ENCODE data around the gene KRTAP10-4.

KRTAP10-4 gene

DNA sequence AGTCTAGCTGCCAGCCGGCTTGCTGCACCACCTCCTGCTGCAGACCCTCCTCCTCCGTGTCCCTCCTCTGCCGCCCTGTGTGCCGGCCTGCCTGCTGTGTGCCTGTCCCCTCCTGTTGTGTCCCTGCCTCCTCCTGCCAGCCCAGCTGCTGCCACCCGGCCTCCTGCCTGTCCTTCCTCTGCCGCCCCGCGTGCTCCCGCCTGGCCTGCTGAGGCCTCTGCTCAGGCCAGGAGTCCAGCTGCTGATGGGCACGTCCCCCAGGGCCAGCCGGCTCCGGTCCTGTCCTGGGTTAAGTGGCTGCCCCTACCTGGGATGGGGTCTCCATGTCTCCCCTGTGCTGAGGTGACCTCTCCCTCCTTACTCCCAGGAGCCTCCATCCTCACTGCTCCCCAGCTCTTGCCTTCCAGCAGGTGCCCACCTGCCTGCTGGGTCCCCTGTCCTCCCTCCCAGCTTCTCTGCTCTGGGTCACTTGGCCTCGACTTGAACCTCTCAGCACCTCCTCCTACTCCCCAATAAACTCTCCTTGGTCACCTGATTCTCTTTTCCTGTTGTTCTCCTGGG is 39.2 kb downstream of the KRTAP10-4 start:
- Histone ChIP-seq H3K4me1 (ENCODE audit: control insufficient read depth, insufficient read depth, low read length) (no peaks in the 10 kb centered on the region; the same call in 1 of the 2 replicates), H3K4me3 (ENCODE audit: low read length) (no peak overlapping the region), H3K27me3 (ENCODE audit: control insufficient read depth, insufficient read depth, low read length) (no peaks in the 10 kb centered on the region), H3K9me3 (ENCODE audit: control insufficient read depth, insufficient read depth, low read length) (no peaks in the 10 kb centered on the region), H3K27ac (ENCODE audit: low read length) (no peak overlapping the region), H3K36me3 (ENCODE audit: control insufficient read depth, insufficient read depth, low read length) (no peaks in the 10 kb centered on the region)
- WGBS (ENCODE audit: insufficient coverage, insufficient read length): no CpG with 5 or more reads among the region's 13 CpGs
- no peak for DNase-seq (ENCODE audit: low read depth, low spot score)

DNA sequence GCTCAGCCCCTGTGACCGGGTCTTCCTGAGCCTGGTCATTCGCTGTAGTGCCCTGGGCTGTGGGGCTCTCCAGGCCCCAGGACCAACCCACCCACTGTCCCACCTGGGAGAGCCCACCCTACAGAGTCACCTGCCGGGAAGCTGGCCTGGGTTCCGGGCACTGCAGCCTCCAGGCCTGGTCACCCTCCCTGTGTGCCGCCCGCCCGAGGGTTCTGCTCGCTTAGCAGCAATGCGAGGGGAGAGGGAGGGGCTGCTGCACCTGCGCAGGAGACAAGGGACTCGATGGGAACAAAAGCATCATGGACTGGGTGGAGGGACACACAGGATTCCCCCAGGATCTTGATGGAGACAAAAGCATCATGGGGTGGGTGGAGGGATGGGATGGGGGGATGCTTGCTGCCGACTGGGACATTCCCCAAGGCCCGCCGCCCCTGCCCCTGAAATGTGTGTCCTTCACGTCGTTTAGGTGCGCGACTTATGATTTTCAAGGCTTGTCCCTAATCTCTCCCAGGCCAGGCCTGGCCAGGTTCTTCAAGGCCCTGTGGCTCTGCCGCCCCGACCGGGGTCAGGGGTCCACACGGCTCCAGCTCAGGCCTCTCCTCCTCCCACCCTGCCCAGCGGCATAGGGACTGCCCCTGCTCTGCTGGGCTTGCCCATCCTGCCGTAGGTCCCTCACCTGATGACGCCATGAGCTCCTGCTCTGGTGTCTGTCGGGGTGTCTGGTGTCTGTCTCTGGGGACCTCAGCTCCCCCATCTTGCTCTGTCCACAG is 40.0 kb downstream of the KRTAP10-4 start:
- no peaks in the 10 kb centered on the region; the same call in 1 of the 2 replicates for H3K4me1 ChIP-seq (ENCODE audit: control insufficient read depth, insufficient read depth, low read length)
- H3K4me3 ChIP-seq (ENCODE audit: low read length): no peak overlapping the region
- H3K9me3 ChIP-seq (ENCODE audit: control insufficient read depth, insufficient read depth, low read length): no peaks in the 10 kb centered on the region
- no CpG with 5 or more reads among the region's 26 CpGs for WGBS (ENCODE audit: insufficient coverage, insufficient read length)
- no peak for DNase-seq (ENCODE audit: low read depth, low spot score)
- no peaks in the 10 kb centered on the region for H3K36me3 ChIP-seq (ENCODE audit: control insufficient read depth, insufficient read depth, low read length)
- no peak overlapping the region for H3K27ac ChIP-seq (ENCODE audit: low read length)
- H3K27me3 ChIP-seq (ENCODE audit: control insufficient read depth, insufficient read depth, low read length): no peaks in the 10 kb centered on the region

DNA sequence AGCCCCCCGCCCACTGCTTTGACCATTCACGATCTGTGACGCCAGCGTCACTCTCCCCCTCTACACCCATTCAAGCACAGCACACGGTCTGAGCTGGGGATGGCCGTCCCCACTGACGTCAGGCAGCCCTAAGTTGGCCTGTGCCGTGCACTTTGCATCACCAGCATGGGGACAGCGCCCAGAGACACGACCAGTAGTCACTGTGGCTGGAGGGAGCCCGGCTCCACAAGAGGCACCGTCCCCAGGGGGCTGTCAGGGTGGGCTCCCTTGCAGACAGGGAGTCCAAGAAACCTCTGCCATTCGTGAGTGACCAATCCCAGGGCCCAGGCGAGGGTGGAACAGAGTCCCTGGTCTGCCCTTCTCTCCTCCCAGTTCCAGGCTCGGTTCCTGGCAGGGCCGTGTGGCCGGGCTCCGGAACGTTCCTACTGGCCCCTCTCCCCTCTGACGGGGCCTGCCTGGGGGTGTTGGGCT is 40.7 kb downstream of the KRTAP10-4 start:
- no CpG with 5 or more reads among the region's 20 CpGs for WGBS (ENCODE audit: insufficient coverage, insufficient read length)
- H3K27me3 ChIP-seq (ENCODE audit: control insufficient read depth, insufficient read depth, low read length): no peaks in the 10 kb centered on the region
- no peak overlapping the region for H3K4me3 ChIP-seq (ENCODE audit: low read length)
- H3K9me3 ChIP-seq (ENCODE audit: control insufficient read depth, insufficient read depth, low read length): no peaks in the 10 kb centered on the region
- no peaks in the 10 kb centered on the region for H3K36me3 ChIP-seq (ENCODE audit: control insufficient read depth, insufficient read depth, low read length)
- no peaks in the 10 kb centered on the region; the same call in 1 of the 2 replicates for H3K4me1 ChIP-seq (ENCODE audit: control insufficient read depth, insufficient read depth, low read length)
- no peak for DNase-seq (ENCODE audit: low read depth, low spot score)
- no peak overlapping the region for H3K27ac ChIP-seq (ENCODE audit: low read length)

DNA sequence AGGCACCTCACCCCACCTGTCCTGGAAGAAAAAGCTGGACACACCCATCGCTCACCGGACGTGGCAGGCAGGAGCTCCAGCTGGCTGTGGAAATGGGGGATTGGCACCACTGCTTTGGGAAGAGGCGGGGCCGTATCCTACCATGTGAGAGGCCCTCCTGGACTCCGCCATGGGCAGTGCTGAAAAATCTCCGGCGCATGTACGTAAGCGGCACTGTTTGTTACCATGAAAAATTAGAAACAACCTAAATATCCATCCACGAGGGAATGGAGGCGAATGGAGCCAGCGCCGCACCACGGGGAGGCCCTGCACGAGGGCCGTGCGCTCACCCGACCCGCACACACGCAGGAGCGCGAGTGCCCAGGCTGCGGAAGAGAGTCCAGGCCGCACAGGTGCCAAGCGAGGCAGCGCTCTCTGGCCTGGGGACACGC is 41.4 kb downstream of the KRTAP10-4 start:
- Histone ChIP-seq H3K4me1 (ENCODE audit: control insufficient read depth, insufficient read depth, low read length) (no peaks in the 10 kb centered on the region; the same call in 1 of the 2 replicates), H3K27me3 (ENCODE audit: control insufficient read depth, insufficient read depth, low read length) (no peaks in the 10 kb centered on the region), H3K27ac (ENCODE audit: low read length) (no peak overlapping the region), H3K9me3 (ENCODE audit: control insufficient read depth, insufficient read depth, low read length) (no peaks in the 10 kb centered on the region), H3K36me3 (ENCODE audit: control insufficient read depth, insufficient read depth, low read length) (no peaks in the 10 kb centered on the region), H3K4me3 (ENCODE audit: low read length) (no peak overlapping the region)
- DNase-seq (ENCODE audit: low read depth, low spot score): no peak
- WGBS (ENCODE audit: insufficient coverage, insufficient read length): no CpG with 5 or more reads among the region's 28 CpGs

DNA sequence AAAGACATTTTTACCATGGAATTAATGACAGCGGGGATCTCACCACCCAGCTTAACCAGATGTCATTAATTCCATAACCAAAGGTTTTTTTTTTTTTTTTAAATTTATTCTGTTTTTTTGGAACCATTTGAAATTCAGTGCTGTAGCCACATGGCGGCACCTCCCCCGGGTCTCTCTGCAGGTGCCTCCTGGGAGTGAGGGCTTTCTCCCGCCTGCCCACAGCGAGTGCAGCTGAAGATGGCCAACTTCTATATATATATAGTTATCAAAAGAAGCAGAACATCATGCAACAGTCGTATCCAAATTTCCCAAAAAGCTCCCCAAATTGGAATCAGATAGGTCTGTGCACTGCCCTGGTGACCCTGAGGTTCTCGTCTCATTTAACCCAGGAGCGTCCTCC is 41.9 kb downstream of the KRTAP10-4 start:
- H3K36me3 ChIP-seq (ENCODE audit: control insufficient read depth, insufficient read depth, low read length): no peaks in the 10 kb centered on the region
- no peak overlapping the region for H3K4me3 ChIP-seq (ENCODE audit: low read length)
- H3K27ac ChIP-seq (ENCODE audit: low read length): no peak overlapping the region
- no peaks in the 10 kb centered on the region for H3K27me3 ChIP-seq (ENCODE audit: control insufficient read depth, insufficient read depth, low read length)
- no peaks in the 10 kb centered on the region; the same call in 1 of the 2 replicates for H3K4me1 ChIP-seq (ENCODE audit: control insufficient read depth, insufficient read depth, low read length)
- H3K9me3 ChIP-seq (ENCODE audit: control insufficient read depth, insufficient read depth, low read length): no peaks in the 10 kb centered on the region
- no peak for DNase-seq (ENCODE audit: low read depth, low spot score)
- WGBS (ENCODE audit: insufficient coverage, insufficient read length): no CpG with 5 or more reads among the region's 8 CpGs

DNA sequence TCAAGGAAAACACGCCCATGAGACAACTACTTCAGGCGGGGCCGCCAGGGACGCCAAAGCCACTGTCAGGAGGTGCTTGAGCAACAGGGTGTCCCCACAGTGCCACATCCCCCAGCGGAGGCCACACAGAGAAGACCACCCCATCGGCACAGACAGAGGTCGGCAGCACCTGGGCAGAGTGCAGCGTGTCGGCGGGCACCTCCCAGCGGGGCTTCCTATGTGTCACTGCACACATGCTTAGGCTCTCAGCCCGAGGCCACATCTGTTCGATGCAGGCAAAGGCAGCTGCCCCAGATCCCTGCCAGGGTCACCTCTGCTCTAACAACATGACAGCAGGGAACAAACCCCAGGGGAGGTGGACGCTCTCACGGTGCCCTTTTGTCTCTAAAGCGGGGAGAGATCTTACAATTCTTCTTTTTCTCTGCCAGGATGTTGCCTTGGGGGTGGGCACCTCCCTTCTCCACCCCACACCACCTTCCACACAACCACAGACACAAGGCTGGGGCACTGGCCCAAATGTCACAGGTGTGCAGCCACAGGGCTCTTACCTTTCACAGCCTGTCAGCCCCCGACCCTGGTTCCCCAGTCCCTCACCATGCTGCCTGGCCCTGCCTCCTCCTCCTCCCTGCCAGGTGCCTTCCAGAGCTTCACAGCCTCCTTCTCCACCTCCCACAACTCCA is 42.5 kb downstream of the KRTAP10-4 start:
- H3K9me3 ChIP-seq (ENCODE audit: control insufficient read depth, insufficient read depth, low read length): no peaks in the 10 kb centered on the region
- no peak for DNase-seq (ENCODE audit: low read depth, low spot score)
- no peaks in the 10 kb centered on the region; the same call in 1 of the 2 replicates for H3K4me1 ChIP-seq (ENCODE audit: control insufficient read depth, insufficient read depth, low read length)
- H3K27ac ChIP-seq (ENCODE audit: low read length): no peak overlapping the region
- H3K36me3 ChIP-seq (ENCODE audit: control insufficient read depth, insufficient read depth, low read length): no peaks in the 10 kb centered on the region
- no peaks in the 10 kb centered on the region for H3K27me3 ChIP-seq (ENCODE audit: control insufficient read depth, insufficient read depth, low read length)
- no peak overlapping the region for H3K4me3 ChIP-seq (ENCODE audit: low read length)
- no CpG with 5 or more reads among the region's 17 CpGs for WGBS (ENCODE audit: insufficient coverage, insufficient read length)

DNA sequence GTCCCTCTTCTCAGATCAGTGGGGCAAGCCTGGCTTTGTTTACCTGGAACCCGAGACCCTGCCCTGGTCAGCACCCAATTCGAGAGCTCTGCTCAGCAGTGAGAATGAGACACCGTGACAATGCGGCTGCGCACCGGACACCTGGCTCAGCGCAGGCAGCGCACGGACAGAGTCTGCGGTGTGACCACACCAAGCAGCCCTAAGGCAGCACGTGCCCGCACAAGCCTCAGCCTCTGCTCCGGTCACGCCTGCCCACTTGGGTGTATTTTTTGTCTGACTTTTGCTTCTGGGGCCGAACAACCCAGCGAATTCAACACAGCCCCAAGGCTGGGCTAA is 43.0 kb downstream of the KRTAP10-4 start:
- no CpG with 5 or more reads among the region's 16 CpGs for WGBS (ENCODE audit: insufficient coverage, insufficient read length)
- no peaks in the 10 kb centered on the region for H3K9me3 ChIP-seq (ENCODE audit: control insufficient read depth, insufficient read depth, low read length)
- no peak overlapping the region for H3K27ac ChIP-seq (ENCODE audit: low read length)
- no peak for DNase-seq (ENCODE audit: low read depth, low spot score)
- no peak overlapping the region for H3K4me3 ChIP-seq (ENCODE audit: low read length)
- no peaks in the 10 kb centered on the region; the same call in 1 of the 2 replicates for H3K4me1 ChIP-seq (ENCODE audit: control insufficient read depth, insufficient read depth, low read length)
- no peaks in the 10 kb centered on the region for H3K27me3 ChIP-seq (ENCODE audit: control insufficient read depth, insufficient read depth, low read length)
- no peaks in the 10 kb centered on the region for H3K36me3 ChIP-seq (ENCODE audit: control insufficient read depth, insufficient read depth, low read length)

DNA sequence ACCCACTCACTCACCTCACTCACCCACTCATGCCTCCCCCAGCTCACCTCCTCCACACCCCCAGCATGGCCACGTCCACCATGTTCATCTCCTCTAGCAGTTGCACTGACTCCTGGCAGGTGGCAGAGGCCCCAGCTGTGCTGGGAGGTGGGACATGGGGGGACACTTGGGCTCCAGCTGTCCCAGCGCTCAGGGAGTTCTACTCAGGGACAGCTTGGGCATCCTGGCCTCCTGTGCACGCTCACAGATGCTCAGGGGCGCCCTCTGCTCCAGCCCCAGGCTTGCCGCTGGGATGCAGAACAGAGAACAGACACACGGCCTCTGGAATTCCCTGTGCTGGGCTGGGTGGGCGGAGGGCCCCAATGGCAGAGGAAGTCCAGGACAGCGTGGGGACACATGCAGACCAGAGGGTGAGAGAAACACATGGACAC is 43.6 kb downstream of the KRTAP10-4 start:
- no peaks in the 10 kb centered on the region for H3K36me3 ChIP-seq (ENCODE audit: control insufficient read depth, insufficient read depth, low read length)
- WGBS (ENCODE audit: insufficient coverage, insufficient read length): no CpG with 5 or more reads among the region's 8 CpGs

DNA sequence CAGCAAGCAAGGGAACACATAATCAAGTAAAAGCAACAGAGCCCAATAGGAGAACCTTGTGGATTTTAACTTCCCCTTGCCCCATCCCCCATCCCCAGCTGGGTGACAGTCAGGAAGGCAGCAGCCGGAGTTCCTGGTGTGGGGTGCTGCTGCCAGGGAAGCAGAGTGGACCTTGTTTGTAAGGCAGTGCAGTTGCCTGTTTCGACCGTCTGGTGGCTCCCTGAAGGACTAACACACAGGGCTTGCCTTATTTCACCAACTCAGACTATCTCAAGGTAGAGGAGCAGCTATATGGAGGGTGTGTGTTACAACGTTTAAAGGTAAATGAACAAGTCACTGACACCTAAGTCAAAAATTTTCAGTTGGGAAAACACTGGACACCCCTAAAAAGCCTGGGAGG is 45.0 kb downstream of the KRTAP10-4 start:
- Histone ChIP-seq H3K9me3 (ENCODE audit: control insufficient read depth, insufficient read depth, low read length) (0 out of 2 replicates have a peak, but pooled peaks cover 2% of the 10 kb centered on the region), H3K27ac (ENCODE audit: low read length) (no peak overlapping the region), H3K27me3 (ENCODE audit: control insufficient read depth, insufficient read depth, low read length) (no peaks in the 10 kb centered on the region), H3K4me3 (ENCODE audit: low read length) (no peak overlapping the region), H3K36me3 (ENCODE audit: control insufficient read depth, insufficient read depth, low read length) (no peaks in the 10 kb centered on the region), H3K4me1 (ENCODE audit: control insufficient read depth, insufficient read depth, low read length) (no peaks in the 10 kb centered on the region; the same call in 1 of the 2 replicates)
- no CpG with 5 or more reads among the region's 4 CpGs for WGBS (ENCODE audit: insufficient coverage, insufficient read length)
- DNase-seq (ENCODE audit: low read depth, low spot score): no peak

More for the DNA sequence above, 43.6 kb downstream of the KRTAP10-4 start:
- Histone ChIP-seq H3K27ac (ENCODE audit: low read length) (no peak overlapping the region), H3K4me3 (ENCODE audit: low read length) (no peak overlapping the region), H3K27me3 (ENCODE audit: control insufficient read depth, insufficient read depth, low read length) (no peaks in the 10 kb centered on the region), H3K4me1 (ENCODE audit: control insufficient read depth, insufficient read depth, low read length) (no peaks in the 10 kb centered on the region; the same call in 1 of the 2 replicates), H3K9me3 (ENCODE audit: control insufficient read depth, insufficient read depth, low read length) (no peaks in the 10 kb centered on the region)
- DNase-seq (ENCODE audit: low read depth, low spot score): no peak

DNA sequence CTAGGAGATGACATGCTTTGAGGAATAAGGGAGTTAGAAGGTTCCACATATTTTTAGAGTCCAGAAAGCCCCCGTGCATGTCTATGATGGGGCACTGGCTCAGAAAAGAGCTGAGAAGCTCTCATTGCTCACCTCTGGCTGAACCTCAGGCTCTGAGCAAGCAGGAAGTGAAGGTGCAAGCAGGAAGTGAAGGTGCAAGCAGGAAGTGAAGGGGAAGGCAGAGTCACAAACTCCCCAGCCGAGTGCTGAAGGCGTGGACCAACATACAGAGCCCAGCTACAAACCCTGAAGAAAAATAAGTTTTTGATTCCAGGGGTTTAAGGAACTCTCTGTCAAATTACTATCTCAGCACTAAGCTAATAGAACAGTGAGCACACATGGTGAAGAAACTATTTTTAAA is 45.4 kb downstream of the KRTAP10-4 start:
- H3K9me3 ChIP-seq (ENCODE audit: control insufficient read depth, insufficient read depth, low read length): 0 out of 2 replicates have a peak, but pooled peaks cover 2% of the 10 kb centered on the region
- H3K4me1 ChIP-seq (ENCODE audit: control insufficient read depth, insufficient read depth, low read length): no peaks in the 10 kb centered on the region; the same call in 1 of the 2 replicates
- no peak overlapping the region for H3K4me3 ChIP-seq (ENCODE audit: low read length)
- no peaks in the 10 kb centered on the region for H3K27me3 ChIP-seq (ENCODE audit: control insufficient read depth, insufficient read depth, low read length)
- no peak for DNase-seq (ENCODE audit: low read depth, low spot score)
- H3K36me3 ChIP-seq (ENCODE audit: control insufficient read depth, insufficient read depth, low read length): no peaks in the 10 kb centered on the region
- H3K27ac ChIP-seq (ENCODE audit: low read length): no peak overlapping the region
- no CpG with 5 or more reads among the region's 3 CpGs for WGBS (ENCODE audit: insufficient coverage, insufficient read length)
